Gastrocnemius medialis (tissue), 4 donors: ENCODE measurements around the gene C11orf65. TPM values are rescaled to one million over a fixed set of nuclear protein-coding genes. Genes with fewer than 3 reads are reported as not detected.

Experiments used
- ATAC-seq, 2 donors: fragments of 150-250 bp; one replicate each; pipeline ENCODE4 v1.9.1; 2016
- DNase-seq, 2 donors: peaks; one replicate each; pipeline ENCODE4 v3.0.0-alpha.2; 2019
- H3K27ac ChIP-seq, 4 donors: fragments of 200-600 bp; sonication (generic); 1 replicate in 1 of 4; 2 replicates in 3 of 4; pipeline ENCODE4 v1.5.1; 2016 to 2018; ENCODE audit warnings: mild to moderate bottlenecking in 2 of 4, moderate library complexity in 1 of 4
- H3K27me3 ChIP-seq, 3 donors: fragments of 200-600 bp; sonication (generic) in 2 of 3; 1 replicate in 1 of 3; 2 replicates in 2 of 3; pipeline versions ENCODE4 v1.5.1 to v1.6.0; 2016 to 2019; ENCODE audit warnings: mild to moderate bottlenecking in 1 of 3, moderate library complexity in 1 of 3
- H3K36me3 ChIP-seq, 2 donors: fragments of 200-600 bp; sonication (generic) in 1 of 2; one replicate each; pipeline ENCODE4 v1.5.1; 2017 to 2018
- H3K4me1 ChIP-seq, 2 donors: fragments of 200-600 bp; sonication (generic) in 1 of 2; one replicate each; pipeline ENCODE4 v1.5.1; 2016 to 2017; ENCODE audit warnings: mild to moderate bottlenecking in 2 of 2
- H3K4me3 ChIP-seq, 4 donors: fragments of 200-600 bp; sonication (generic) in 3 of 4; 1 replicate in 1 of 4; 2 replicates in 3 of 4; pipeline ENCODE4 v1.5.1; 2016 to 2019; ENCODE audit warnings: mild to moderate bottlenecking in 2 of 4
- H3K9me3 ChIP-seq, 3 donors: fragments of 200-600 bp; sonication (generic) in 2 of 3; 1 replicate in 1 of 3; 2 replicates in 2 of 3; pipeline ENCODE4 v1.5.1; 2016 to 2019
- POLR2A ChIP-seq, 2 donors: fragments of 450-650 bp; IDR thresholded peaks; one replicate each; pipeline ENCODE4 v1.6.1; 2017; ENCODE audit warnings: antibody characterized with exemption in 2 of 2, mild to moderate bottlenecking in 2 of 2, moderate library complexity in 2 of 2
- in situ Hi-C, 4 donors: fragments of 200-750 bp; cut with MboI; loops; one replicate each; pipeline versions ENCODE4 v1.15.0 to v1.8.0; 2017; ENCODE audit warnings: low sequenced_read_pairs in 4 of 4
- intact Hi-C: fragments of 100-400 bp; cut with DNase I; formaldehyde crosslinking; loops from one replicate; pipeline ENCODE4 v1.15.1; 2023; ENCODE audit warnings: low total_unique reads
- total RNA-seq, 4 donors: library from RNA; depleted of rRNA; stranded (reverse); fragments of >200 nt; gene quantifications; one replicate each; pipeline versions ENCODE4 v1.1.0 to v1.2.3, GENCODE V29; 2016
- TF ChIP-seq, protein P1 (sequence below), 5 experiments: fragments of 450-650 bp in 3 of 5; fragments of 200-600 bp in 2 of 5; sonication (generic) in 2 of 5; IDR thresholded peaks in 4 of 5; conservative IDR thresholded peaks in 1 of 5; 1 replicate in 4 of 5; 2 replicates in 1 of 5; pipeline ENCODE4 v1.5.1; 2016 to 2019; ENCODE audit warnings: antibody characterized with exemption in 5 of 5, mild to moderate bottlenecking in 3 of 5, moderate library complexity in 3 of 5

The C11orf65 gene
- total RNA-seq, 4 donors from 2014 or later = 0.51 TPM; not detected in 3

DNA sequence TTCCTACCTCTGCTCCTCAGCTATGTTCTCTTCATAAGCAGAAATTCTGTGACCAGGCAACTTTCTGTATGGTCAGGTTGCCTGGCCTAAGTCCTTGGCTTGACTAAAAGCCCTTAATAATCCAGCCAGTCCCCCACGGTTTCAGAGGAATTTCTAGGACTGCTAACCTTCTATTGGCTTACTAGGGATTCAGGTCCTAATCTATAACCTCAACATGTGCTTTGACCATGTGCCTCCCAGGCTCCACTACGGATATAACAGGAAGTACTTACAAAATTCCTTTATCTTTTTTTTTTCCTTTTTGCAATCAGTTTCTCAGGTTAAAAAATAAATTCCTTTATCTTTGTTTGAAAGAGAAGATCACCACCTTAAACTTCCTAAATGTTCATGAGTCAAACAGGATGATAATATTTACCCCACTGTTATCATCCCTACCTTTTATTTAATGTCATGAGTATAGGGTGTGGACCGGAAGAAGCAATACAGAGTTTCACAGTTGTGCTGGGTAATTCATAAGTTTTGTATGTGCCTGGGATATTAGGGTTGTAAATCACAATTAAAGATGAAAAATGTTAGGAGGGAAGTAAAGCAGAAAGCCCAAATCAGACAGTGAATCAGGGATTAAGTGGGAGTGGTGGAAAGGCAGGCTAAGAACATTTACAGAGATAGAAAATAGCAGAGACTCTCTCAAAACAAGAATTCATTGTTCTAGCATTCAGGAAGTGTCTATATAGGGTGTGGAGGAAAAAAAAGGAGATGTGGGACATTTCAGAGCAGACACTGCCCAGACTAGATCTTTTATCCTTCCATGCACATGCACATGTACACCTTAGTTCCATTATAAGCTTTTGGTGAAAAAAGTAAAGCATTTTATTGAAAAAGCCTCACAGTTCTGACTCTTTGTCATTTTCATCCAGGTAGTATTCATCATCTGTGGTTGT, 41.6 kb upstream of the C11orf65 start:
- intact Hi-C loops = no loop called here
- in situ Hi-C loops = no loop called here

GRCh38 chr11:108501396-108501795, 34.1 kb upstream of the C11orf65 start:
- ATAC-seq (no peak), DNase-seq (no peak)
- TF ChIP-seq, protein P1, sequence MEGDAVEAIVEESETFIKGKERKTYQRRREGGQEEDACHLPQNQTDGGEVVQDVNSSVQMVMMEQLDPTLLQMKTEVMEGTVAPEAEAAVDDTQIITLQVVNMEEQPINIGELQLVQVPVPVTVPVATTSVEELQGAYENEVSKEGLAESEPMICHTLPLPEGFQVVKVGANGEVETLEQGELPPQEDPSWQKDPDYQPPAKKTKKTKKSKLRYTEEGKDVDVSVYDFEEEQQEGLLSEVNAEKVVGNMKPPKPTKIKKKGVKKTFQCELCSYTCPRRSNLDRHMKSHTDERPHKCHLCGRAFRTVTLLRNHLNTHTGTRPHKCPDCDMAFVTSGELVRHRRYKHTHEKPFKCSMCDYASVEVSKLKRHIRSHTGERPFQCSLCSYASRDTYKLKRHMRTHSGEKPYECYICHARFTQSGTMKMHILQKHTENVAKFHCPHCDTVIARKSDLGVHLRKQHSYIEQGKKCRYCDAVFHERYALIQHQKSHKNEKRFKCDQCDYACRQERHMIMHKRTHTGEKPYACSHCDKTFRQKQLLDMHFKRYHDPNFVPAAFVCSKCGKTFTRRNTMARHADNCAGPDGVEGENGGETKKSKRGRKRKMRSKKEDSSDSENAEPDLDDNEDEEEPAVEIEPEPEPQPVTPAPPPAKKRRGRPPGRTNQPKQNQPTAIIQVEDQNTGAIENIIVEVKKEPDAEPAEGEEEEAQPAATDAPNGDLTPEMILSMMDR (IDR thresholded peaks at IDR 0.05 in 4 of 5, conservative IDR thresholded peaks at IDR 0.05 in 1 of 5) = no peak
- no peak for TF ChIP-seq POLR2A (IDR thresholded peaks at IDR 0.05)
- intact Hi-C loops (no loop called here), in situ Hi-C loops (no loop called here)
- H3K36me3 ChIP-seq = no peaks in the 10 kb centered on the region
- H3K27me3 ChIP-seq = no peaks in the 10 kb centered on the region
- peaks cover 5 to 7% of the 10 kb centered on the region in 2 donors for H3K4me1 ChIP-seq
- H3K4me3 ChIP-seq = no peak overlapping the region
- H3K27ac ChIP-seq = no peak overlapping the region
- H3K9me3 ChIP-seq = no peaks in the 10 kb centered on the region

More for the DNA sequence above, 41.6 kb upstream of the C11orf65 start:
- no peaks in the 10 kb centered on the region for H3K27me3 ChIP-seq
- TF ChIP-seq POLR2A (IDR thresholded peaks at IDR 0.05) = no peak
- TF ChIP-seq, protein P1 (IDR thresholded peaks at IDR 0.05 in 4 of 5, conservative IDR thresholded peaks at IDR 0.05 in 1 of 5) = no peak
- no peak overlapping the region for H3K27ac ChIP-seq
- ATAC-seq (no peak), DNase-seq (no peak)
- H3K4me3 ChIP-seq = no peak overlapping the region
- no peaks in the 10 kb centered on the region for H3K4me1 ChIP-seq
- no peaks in the 10 kb centered on the region for H3K36me3 ChIP-seq
- no peaks in the 10 kb centered on the region for H3K9me3 ChIP-seq

GRCh38 chr11:108500721-108501120, 33.4 kb upstream of the C11orf65 start:
- intact Hi-C loops = no loop called here
- in situ Hi-C loops = no loop called here
- no peak overlapping the region for H3K4me3 ChIP-seq
- DNase-seq (no peak), ATAC-seq (no peak)
- H3K27ac ChIP-seq = no peak overlapping the region
- H3K36me3 ChIP-seq = no peaks in the 10 kb centered on the region
- TF ChIP-seq POLR2A (IDR thresholded peaks at IDR 0.05) = no peak
- TF ChIP-seq, protein P1 (IDR thresholded peaks at IDR 0.05 in 4 of 5, conservative IDR thresholded peaks at IDR 0.05 in 1 of 5) = no peak
- peaks cover 7% of the 10 kb centered on the region in 2 donors for H3K4me1 ChIP-seq
- H3K9me3 ChIP-seq = no peaks in the 10 kb centered on the region
- no peaks in the 10 kb centered on the region for H3K27me3 ChIP-seq

DNA sequence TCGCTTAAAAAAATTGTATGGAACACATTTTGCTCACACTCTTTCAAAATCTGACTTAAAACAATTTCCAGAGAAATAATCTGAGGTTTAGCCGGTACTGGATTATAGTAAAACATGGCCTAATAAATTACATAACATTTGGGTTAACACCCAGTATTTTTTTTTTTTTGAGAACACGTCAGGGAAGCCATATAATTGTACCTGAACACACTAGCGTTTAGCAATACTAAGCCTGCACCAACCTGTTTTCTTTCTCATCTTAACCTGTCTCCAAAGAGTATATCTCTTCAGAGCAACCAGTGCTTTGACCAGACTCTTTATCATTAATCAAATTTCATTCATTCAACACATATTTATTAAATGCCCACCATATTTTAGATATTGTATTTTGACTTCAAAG, 32.8 kb upstream of the C11orf65 start:
- Histone ChIP-seq H3K36me3 (no peaks in the 10 kb centered on the region), H3K4me3 (no peak overlapping the region), H3K27me3 (no peaks in the 10 kb centered on the region), H3K4me1 (peaks cover 7% of the 10 kb centered on the region in 2 donors), H3K27ac (no peak overlapping the region), H3K9me3 (no peaks in the 10 kb centered on the region)
- no peak for TF ChIP-seq POLR2A (IDR thresholded peaks at IDR 0.05)
- TF ChIP-seq, protein P1 (IDR thresholded peaks at IDR 0.05 in 4 of 5, conservative IDR thresholded peaks at IDR 0.05 in 1 of 5) = no peak
- ATAC-seq (no peak), DNase-seq (no peak)
- intact Hi-C loops = no loop called here
- in situ Hi-C loops = no loop called here
